KMS-11 (cell line): ENCODE results near the gene MEGF10.

ENCODE experiments used
- H2AFZ ChIP-seq: fragments of 200-600 bp; sonication (generic); 2 replicates; pipeline ENCODE4 v1.6.1; 2016; ENCODE audit warnings: antibody characterized with exemption, mixed run types, low read depth
- H3K27ac ChIP-seq: fragments of 200-600 bp; sonication (generic); 2 replicates; pipeline ENCODE4 v1.6.1; 2016; ENCODE audit warnings: mild to moderate bottlenecking, mixed run types
- H3K27me3 ChIP-seq: fragments of 200-600 bp; sonication (generic); 2 replicates; pipeline ENCODE4 v1.6.1; 2017; ENCODE audit warnings: mild to moderate bottlenecking, low read depth, mixed run types, moderate library complexity; ENCODE audit not compliant: insufficient read depth
- H3K36me3 ChIP-seq: fragments of 200-600 bp; sonication (generic); 2 replicates; pipeline ENCODE4 v1.6.1; 2017; ENCODE audit warnings: mild to moderate bottlenecking, mixed run types; ENCODE audit not compliant: insufficient read depth
- H3K4me1 ChIP-seq: fragments of 200-600 bp; sonication (generic); 2 replicates; pipeline ENCODE4 v1.6.1; 2016; ENCODE audit warnings: mild to moderate bottlenecking, low read depth, mixed run types; ENCODE audit not compliant: poor library complexity, severe bottlenecking
- H3K4me2 ChIP-seq: fragments of 200-600 bp; sonication (generic); 2 replicates; pipeline ENCODE4 v1.7.0; 2016; ENCODE audit warnings: mild to moderate bottlenecking, mixed run types
- H3K4me3 ChIP-seq: fragments of 200-600 bp; sonication (generic); IDR thresholded peaks from 2 replicates; pipeline ENCODE4 v1.6.1; 2017; ENCODE audit warnings: low read depth, low read length, mixed read lengths; ENCODE audit not compliant: insufficient read depth
- H3K79me2 ChIP-seq: fragments of 200-600 bp; sonication (generic); 2 replicates; pipeline ENCODE4 v1.6.1; 2016; ENCODE audit warnings: low read depth, mixed run types; ENCODE audit not compliant: insufficient read depth
- H3K9ac ChIP-seq: fragments of 200-600 bp; sonication (generic); 2 replicates; pipeline ENCODE4 v1.6.1; 2016; ENCODE audit warnings: mild to moderate bottlenecking, mixed run types
- H4K20me1 ChIP-seq: fragments of 200-600 bp; sonication (generic); 2 replicates; pipeline ENCODE4 v1.6.1; 2016; ENCODE audit warnings: mild to moderate bottlenecking, mixed run types; ENCODE audit not compliant: insufficient read depth
- CTCF ChIP-seq: fragments of 200-600 bp; sonication (generic); conservative IDR thresholded peaks from 2 replicates; pipeline ENCODE4 v1.6.1; 2017; ENCODE audit warnings: low read depth, mild to moderate bottlenecking, antibody characterized with exemption, low read length, moderate library complexity, mixed read lengths

MEGF10 gene

DNA sequence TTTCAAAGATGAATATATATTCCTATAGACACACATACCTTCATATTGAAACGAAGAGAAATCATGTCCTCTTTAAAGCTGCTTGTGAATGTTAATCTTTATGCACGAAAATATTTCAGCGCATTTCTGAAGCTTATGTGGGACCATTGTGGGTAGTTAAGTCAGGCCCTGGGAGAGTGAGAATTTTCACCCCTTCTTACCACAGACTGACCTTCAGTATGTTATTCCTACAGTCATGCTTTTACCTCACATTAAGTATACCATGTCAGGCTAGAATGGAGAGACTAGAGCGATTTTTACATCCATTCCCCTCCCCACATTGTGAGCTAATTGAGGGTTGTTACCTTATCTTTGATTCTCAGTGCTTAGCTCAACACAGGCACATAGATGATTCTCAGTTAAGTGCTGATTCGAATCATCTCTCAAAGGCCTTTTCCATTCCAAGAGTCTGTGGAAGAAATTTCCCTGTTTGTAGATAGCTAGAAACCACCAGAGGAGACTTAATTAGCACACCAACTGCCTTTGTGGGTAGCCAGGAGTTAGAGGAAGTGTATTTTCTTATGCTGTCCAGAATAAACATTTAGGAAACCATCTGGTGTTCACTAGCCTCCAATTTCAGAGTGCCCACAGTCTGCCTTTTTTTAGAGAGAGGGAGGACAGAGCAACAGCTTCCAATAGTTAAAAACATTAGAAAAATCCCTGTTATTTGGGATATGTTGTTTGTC is 110.5 kb downstream of the MEGF10 start:
- H3K36me3 ChIP-seq, result no peaks in the 10 kb centered on the region
- H2AFZ ChIP-seq, result no peak overlapping the region
- no peak for TF ChIP-seq CTCF
- H3K4me2 ChIP-seq, result no peak overlapping the region
- no peak overlapping the region for H3K9ac ChIP-seq
- no peaks in the 10 kb centered on the region for H3K27me3 ChIP-seq
- H3K4me1 ChIP-seq, result no peaks in the 10 kb centered on the region
- H3K27ac ChIP-seq, result no peak overlapping the region
- no peaks in the 10 kb centered on the region for H4K20me1 ChIP-seq
- H3K79me2 ChIP-seq, result no peaks in the 10 kb centered on the region
- no peak overlapping the region for H3K4me3 ChIP-seq

DNA sequence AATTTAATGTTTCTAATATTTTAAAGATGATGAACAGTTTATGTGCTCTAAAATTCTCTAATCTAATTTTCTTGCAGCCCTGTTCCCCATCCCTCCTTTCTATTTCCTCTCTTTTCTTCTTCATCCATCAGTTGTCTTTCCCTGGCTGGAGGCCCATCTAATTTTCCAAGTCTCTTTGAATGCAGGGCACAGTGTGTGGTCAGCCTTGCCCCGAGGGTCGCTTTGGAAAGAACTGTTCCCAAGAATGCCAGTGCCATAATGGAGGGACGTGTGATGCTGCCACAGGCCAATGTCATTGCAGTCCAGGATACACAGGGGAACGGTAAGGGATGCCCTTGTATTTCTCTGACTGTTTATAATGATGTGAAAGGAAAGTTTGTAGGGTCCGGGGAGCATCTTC is 111.8 kb downstream of the MEGF10 start:
- no peaks in the 10 kb centered on the region for H3K36me3 ChIP-seq
- no peak overlapping the region for H3K27ac ChIP-seq
- no peaks in the 10 kb centered on the region for H4K20me1 ChIP-seq
- H3K4me3 ChIP-seq, result no peak overlapping the region
- H3K27me3 ChIP-seq, result no peaks in the 10 kb centered on the region
- no peak overlapping the region for H3K4me2 ChIP-seq
- no peak overlapping the region for H2AFZ ChIP-seq
- H3K4me1 ChIP-seq, result no peaks in the 10 kb centered on the region
- TF ChIP-seq CTCF, result no peak
- H3K79me2 ChIP-seq, result no peaks in the 10 kb centered on the region
- H3K9ac ChIP-seq, result no peak overlapping the region

GRCh38 chr5:127404190-127404589 is 113.6 kb downstream of the MEGF10 start:
- H3K4me3 ChIP-seq, result no peak overlapping the region
- no peak for TF ChIP-seq CTCF
- no peak overlapping the region for H3K4me2 ChIP-seq
- H3K27me3 ChIP-seq, result no peaks in the 10 kb centered on the region
- H4K20me1 ChIP-seq, result no peaks in the 10 kb centered on the region
- no peaks in the 10 kb centered on the region for H3K4me1 ChIP-seq
- H3K79me2 ChIP-seq, result no peaks in the 10 kb centered on the region
- H3K36me3 ChIP-seq, result no peaks in the 10 kb centered on the region
- no peak overlapping the region for H3K9ac ChIP-seq
- H3K27ac ChIP-seq, result no peak overlapping the region
- H2AFZ ChIP-seq, result no peak overlapping the region

DNA sequence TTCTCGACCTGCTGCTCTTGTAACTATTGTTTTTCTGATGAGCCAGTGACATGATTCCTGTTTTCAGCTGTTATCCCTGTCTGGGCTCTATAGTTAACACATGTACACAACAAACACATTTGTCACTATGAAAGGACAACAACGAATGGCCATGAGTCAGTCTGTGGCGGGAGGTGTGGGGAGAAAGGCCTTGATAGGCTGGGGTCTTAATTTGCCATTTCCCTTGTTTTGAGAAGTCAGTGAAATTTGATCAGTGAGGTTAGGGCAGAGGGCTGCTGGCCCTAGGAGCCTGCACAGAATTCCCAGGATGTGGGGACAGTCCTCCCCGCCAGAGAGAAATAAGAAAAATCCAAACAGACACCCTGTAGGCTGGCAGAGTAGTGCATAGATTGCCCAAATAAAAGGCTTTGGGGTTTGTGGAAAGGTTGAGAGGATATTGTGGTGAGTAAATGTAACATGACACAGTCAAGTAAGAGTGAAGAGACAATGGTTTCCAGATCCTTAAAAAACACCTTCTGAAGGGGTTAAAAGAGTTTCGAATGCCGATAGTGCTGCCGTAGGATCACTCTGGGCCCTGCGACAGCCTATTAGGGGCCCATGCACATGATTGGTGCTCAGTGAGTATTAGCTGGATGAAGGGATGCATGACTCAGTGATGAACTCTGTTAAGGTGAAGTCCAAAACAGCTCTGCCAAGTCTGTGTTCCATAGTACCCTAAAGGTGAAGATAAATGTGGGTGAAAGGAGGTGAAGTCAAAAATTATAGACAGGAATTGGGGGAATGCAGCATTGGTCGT is 115.9 kb downstream of the MEGF10 start:
- Histone ChIP-seq H3K4me3 (no peak overlapping the region), H3K27ac (no peak overlapping the region), H3K9ac (no peak overlapping the region), H3K4me1 (peaks cover 6% of the 10 kb centered on the region), H3K27me3 (no peaks in the 10 kb centered on the region), H3K4me2 (no peak overlapping the region), H3K36me3 (no peaks in the 10 kb centered on the region), H3K79me2 (no peaks in the 10 kb centered on the region), H4K20me1 (no peaks in the 10 kb centered on the region), H2AFZ (no peak overlapping the region)
- no peak for TF ChIP-seq CTCF
